ENCODE measurements around the gene LSMEM2.
A peak's percentile ranks its signal among the peaks of the same experiment; 100 is the strongest.
"Not testable (repeated sequence)": the region's sequence is repeated elsewhere in the genome, so short reads cannot be mapped to it uniquely, and the experiment has no call there.

Gene LSMEM2

DNA sequence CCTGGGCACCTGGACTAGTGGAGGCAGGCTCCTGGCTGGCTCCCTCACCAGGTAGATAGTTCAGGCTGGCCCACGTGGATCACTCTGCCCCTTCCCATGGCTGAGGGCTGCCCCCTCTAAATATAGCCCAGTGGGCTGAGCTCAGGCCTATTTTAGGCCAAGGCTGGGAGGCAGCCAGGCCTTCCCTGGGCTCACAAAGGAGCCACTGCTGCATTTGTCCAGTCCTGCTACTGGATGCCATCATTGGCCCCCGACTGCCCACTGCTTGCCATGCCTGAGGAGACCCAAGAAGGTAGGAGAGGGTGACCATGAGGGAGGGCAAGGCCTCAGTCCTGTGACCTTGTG is at the start of gene LSMEM2:
TSS of gene LSMEM2 (plus strand) at position 208 of the 345 bp plus-strand sequence. CDS start at position 235, 27 bp downstream.
- no peak for DNase-seq (ENCODE audit: low read depth)

DNA sequence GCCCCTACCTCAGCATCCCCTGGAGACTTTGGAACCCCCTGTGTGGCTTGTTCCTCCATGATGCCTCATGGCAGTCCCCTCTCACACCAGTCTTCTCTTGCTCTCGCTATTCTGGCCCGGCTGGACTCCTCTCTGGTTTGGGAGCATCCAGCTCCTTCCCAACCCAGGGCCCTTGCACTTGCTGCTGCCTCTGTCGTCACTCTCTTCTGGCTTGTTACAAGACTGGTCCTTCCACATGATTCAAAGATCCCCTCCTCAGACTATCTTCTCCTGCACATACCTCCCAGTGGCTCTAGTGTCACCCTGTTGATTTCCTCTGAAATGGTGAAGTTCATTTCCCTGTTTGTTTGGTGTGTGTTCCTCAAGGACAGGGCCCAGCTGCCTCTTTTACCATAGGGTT is 49.4 kb upstream of the LSMEM2 start:
- DNase-seq (ENCODE audit: low read depth), result no peak

DNA sequence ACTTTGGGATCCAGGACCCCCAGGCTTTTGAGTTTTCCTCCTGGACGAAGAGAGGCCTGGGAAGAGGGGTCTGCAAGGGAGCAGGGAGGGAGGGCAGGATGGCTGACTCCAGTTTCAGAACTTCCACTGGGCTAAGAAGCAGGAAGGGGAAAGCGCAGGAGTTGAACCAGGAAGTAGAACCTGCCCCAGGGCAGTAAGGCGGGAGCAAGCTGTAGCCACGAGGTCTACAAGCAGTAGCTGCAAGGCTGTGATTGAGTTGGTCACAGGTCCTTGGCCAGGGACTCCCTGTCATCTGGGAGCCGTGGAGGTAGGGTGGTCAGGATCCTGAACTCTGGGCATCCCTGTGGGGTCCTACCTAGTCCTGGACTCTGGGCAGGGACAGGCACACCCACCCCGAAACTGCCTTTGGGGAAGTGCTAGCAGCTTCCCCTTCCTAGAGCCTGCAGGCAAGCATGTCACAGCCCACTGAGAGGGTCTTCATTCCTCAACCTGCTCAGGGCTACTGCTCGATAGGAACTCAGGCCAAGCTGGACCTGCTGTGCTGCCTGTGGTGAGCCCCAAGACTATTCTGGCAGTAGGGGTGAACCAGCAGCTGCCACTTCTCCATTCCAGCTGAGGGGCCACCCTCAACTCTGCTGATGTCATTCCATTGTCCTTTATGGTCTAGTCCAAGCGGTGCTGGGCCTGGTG is 48.6 kb upstream of the LSMEM2 start:
- DNase-seq (ENCODE audit: low read depth), result no peak

DNA sequence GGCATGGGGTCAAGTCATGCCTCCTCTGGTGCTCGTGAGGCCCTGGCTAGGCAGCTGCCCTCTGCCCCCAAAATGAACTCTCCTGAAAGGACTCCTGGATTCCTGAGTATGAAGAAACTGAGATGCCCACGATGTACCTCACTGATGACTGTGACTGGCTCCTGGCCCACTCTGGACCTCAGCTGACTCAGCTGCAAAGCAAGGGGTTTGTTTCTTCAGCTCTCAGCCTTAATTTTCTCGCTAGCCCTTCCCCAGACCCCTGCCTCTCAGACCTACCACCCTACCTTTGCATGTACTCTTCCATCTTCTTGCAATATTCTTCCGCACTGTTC is 48.1 kb upstream of the LSMEM2 start:
- no peak for DNase-seq (ENCODE audit: low read depth)

DNA sequence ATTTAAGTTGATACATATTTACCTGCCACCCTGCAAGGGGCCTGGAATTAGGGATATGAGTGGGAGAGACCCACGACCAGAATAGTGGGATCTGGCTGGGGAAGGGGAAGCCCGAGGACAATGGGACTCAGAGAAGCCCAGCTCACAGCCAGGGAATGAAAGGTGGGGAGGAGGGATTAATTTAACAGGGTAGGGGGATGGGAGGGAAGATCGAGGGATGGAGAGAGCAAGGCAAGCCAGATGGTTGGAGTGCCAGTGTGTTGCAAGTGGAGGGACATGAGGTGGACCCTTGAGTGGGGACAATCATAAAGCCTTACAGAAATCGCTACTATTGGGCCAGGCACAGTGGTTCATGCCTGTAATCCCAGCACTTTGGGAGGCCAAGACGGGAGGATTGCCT is 47.3 kb upstream of the LSMEM2 start:
- no peak for DNase-seq (ENCODE audit: low read depth)

DNA sequence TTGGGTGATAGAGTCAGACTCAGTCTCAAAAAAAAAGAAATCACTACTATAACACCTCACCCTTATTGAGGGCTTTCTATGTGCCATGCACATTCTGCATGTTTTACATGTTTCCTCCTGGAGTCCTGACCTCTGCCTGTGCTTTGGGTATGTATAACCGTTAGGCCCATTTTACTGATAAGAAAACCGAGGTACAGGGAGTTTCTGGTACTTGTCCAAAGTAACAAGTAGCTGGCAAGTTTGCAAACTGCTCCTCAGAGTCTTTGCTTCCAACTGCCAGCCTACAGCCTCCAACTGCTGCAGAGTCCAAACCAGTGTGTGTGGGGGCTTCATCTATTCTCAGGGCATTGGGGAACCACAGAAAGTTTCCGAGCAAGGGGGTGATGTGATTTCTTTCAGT is 46.6 kb upstream of the LSMEM2 start:
- no peak for DNase-seq (ENCODE audit: low read depth)

DNA sequence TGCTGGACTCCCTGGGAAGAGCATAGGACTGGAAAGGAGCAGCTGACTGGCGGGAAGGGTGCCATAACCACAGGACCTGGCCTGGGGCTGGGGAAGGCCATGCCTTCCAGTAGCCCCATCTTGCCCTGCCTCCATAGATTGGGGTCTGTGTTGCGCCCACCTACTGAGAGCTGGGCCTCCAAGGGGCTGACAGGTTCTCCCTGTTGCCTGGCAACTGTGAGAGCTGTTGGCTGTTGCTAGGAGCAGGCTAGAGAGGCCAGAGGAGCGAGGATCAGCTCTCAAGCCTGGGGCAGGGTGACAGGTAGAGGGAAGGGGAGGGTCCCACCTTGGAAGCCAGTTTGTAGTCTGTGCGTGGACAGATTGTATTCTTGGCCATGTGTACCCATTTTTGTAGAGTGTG is 45.7 kb upstream of the LSMEM2 start:
- no peak for DNase-seq (ENCODE audit: low read depth)

DNA sequence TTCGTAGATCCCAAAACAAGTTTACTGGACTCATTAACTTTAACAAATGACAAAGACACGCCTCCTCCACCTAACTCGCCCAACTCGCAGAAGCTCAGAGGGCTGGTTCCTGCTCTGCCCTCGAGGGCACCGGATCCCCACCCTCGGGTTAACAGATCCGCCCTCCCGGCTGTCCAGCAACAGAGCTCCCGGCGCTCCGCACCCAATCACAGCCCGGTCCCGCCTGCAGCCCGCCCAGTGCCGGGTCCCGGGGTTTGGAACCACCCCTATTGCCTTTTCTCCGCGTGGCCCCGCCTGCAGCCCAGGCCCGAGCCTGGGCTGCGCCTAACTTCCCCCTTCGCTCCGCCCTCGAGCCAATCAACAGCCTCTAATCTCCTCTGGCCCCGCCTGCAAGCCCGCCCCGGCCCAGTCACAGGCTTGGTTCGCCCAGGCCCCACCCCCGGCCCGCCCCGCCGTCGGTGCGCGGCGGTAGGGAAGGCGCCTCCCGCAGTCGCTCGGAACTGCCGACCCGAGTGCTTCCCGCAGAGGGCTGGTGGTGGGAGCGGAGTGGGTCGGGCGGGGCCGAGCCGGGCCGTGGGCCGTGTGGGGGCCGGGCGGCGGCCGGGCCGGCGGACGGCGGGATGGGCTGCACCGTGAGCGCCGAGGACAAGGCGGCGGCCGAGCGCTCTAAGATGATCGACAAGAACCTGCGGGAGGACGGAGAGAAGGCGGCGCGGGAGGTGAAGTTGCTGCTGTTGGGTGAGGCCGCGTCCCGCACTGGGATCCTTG is 43.0 kb upstream of the LSMEM2 start, which contains the start of gene GNAI2:
TSS of gene GNAI2 (plus strand) at position 489 of the 768 bp plus-strand sequence. CDS start at position 621, 132 bp downstream.
- peak; percentile 96 for DNase-seq (ENCODE audit: low read depth)

DNA sequence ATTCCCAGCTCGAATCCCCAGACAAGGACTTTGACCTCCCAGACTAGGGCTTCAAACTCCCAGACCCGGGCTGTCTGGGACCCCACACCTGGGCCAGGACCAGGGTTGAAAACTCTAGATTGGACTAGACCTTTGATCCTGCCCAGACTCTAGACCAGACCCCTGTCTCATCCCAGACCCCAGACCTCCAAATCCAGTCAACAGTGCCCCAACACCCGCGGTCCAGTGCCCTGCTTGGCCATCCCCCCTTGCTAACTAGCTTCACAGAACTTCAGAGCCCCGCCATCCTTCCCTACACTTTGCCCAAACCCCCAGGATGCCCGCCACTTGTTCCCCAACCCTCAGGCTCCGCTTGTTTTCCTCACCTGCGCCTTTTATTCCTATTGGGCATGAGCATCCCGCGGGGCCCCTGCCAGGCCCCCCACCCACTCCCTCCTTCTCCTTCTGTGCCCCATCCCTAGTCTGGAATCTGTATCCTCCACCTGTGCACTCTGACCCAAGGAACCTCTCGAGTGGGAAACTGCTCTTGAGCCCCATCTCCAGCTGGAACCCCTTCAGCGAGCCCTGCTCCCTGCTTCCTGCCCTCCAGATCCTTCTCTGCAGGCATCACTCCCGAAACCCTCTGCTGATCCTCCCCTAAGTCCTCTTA is 42.3 kb upstream of the LSMEM2 start:
- no peak for DNase-seq (ENCODE audit: low read depth)

DNA sequence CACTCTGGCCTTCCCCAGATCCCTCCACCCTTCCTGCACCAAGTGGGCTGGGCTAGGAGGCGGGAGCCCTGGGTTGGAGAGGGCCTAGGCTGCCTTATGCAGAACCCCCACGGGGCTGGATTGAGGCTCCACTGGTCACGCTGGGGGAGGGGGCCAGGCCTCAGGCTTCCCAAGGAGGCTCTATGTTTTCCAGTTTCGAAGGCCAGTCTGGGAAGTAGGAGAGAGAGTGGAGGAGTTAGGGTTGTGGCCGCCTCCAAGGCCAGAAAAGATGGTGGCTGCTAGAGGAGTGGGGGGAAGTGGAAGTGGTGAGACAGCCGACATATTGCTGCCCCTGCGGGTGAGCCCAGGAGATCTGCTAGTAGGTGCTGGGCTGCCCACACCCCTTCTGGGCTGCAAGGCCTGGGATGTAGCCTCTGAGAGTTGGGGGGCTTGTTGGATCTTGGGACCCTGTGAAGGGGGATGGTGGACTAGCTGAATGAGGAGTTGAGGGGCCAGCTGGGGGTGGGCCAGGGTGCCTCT is 41.7 kb upstream of the LSMEM2 start:
- peak; percentile 35 for DNase-seq (ENCODE audit: low read depth)

DNA sequence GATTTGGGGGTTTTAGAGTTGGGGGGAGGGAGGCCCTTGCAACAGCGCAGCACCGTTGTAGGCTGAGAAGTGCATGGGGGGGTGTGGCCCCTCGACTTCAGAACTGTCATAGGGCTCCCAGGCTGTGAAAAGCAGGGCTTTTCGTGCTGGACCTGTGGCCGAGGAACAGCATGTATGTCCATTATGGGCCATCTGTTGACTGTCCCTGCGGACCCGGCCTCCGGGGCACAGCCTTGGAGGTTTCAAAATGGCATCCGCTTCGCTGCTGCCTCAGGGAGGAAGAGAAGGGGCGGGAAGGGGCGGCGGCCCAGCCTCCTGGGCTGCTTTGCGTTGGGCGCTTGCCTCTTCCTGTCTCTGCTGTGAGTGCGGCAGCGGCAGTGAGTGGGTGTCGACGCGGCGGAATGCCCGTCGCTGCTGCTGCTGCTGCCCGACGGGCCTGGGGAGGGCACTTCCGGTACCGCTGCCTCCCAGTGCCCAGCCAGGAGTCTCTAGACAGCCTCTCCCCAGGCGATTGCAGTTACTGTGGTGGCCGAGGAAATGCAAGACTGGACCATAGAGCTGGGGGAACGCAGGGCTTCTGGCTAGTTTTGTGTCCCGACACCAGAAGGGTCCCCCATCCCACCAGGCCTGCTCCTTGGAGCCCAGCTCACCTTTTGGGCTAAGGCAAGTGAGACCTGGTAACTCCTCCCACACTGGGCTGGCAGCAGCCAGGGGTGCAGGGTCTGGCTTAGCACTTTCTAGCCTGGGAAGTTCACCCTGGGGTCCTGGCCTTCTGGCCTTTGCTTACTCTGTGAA is 40.9 kb upstream of the LSMEM2 start:
- DNase-seq (ENCODE audit: low read depth), result peak; percentile 51

DNA sequence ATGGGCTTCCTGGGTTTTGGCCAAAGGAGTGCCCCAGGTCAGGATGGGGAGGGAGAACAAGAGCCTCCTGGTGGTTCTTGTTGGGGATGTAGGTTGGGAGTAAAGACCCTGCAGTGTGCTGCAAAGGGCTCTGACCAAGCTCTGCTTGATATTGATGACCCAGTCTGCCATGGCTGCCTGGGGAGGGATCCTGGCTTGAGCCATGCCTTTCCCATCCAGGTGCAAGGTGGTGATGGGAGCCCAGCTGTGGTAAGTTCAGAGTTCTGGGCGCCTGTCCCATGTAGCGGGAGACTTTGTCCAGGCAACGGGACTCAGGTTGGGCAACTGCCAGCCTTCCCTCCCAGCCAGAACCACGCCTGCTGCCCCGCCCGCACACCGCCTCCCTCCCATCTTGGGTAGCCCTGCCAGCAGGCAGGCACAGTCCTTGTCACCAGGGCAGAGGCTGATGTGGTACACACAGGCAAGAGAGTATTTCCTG is 40.3 kb upstream of the LSMEM2 start:
- no peak for DNase-seq (ENCODE audit: low read depth)

DNA sequence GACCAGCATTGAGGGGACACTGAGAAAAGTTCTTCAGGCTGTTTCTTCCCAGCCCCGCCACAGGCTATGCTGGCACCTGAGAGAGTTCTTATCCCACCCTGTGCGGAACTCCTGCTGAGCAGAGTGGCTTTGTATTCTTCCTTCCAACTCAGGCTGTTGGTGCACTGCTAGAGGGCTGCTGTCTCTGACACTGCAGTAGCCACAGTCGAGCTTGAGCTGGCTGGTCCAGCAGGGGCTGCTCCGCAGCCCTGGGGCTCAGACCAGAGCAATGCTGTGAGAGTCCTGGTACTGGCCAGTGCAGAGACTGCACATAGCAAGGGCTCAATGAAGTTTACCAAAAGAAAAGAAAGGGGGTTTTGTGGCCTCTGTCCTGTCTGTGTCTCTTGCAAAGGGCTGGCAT is 39.2 kb upstream of the LSMEM2 start:
- no peak for DNase-seq (ENCODE audit: low read depth)

DNA sequence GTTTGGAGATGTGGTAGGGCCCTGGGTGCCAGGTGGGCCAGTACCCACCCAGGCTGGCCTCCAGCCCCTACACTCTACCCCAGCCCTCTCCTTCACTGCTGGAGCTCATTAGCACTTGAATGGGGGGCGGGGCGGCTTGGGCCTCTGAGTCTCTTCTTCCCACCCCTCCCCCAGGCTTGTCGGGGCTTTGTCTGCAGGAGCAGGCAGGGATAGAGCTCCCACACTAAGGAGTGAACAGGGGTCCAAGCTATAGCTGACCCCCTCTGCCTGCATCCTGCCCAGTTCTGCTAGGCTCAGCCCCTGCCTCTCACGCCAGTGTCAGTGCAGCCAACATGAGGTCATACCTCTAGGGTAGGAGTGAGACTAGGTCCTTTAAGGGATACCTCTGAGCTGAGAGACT is 37.7 kb upstream of the LSMEM2 start:
- DNase-seq (ENCODE audit: low read depth), result no peak

DNA sequence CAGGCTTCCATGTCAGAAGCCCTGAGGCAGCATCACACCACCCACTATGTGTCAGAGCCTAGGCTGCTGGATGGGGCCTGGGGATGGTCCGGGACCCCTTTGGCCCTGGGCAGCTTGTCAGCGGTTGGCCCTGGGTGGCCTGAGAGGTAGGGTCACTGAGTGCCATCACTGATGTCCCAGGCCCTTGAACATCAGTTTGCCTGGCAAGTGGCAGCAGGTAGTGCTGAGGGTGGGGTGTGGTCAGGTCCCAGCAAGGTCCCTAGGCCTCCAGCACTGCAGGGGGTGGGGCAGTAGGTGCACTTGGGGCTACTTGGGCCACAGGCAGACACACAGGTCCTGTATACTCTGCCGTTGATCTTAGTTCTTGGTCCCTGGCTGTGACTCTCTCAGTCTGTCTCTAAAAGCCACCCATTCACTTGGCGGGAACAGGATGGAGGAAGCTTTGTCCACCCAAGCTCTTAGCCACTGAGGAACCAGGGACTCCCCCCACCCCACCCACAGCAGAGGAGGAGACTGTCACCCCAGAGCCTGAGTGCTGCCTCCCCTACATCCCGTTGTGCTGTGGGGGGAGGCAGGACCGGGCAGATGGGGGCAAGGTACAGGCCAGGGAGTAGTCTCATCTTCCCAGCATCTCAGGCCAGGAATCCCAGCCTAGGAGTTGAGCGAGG is 37.0 kb upstream of the LSMEM2 start:
- DNase-seq (ENCODE audit: low read depth), result no peak

DNA sequence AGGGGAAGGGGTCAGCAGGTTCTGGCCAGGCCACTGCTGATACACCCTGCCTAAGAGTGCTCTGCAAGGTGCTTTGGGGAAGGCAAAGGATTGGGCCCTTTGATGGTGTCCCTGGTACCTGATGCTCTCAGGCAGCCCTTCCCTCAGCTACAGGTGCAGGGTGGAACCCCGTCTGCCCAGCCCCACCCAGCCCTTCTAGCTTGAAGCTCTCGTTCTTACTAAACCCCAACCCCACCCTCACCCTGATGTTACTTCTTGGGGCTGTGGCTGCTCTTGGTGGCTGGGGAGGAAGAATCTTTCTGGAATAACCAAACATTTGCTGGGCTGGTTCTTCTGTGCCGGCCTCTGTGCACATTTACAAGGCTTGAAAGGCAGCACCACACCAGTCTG is 36.5 kb upstream of the LSMEM2 start:
- DNase-seq (ENCODE audit: low read depth), result no peak

DNA sequence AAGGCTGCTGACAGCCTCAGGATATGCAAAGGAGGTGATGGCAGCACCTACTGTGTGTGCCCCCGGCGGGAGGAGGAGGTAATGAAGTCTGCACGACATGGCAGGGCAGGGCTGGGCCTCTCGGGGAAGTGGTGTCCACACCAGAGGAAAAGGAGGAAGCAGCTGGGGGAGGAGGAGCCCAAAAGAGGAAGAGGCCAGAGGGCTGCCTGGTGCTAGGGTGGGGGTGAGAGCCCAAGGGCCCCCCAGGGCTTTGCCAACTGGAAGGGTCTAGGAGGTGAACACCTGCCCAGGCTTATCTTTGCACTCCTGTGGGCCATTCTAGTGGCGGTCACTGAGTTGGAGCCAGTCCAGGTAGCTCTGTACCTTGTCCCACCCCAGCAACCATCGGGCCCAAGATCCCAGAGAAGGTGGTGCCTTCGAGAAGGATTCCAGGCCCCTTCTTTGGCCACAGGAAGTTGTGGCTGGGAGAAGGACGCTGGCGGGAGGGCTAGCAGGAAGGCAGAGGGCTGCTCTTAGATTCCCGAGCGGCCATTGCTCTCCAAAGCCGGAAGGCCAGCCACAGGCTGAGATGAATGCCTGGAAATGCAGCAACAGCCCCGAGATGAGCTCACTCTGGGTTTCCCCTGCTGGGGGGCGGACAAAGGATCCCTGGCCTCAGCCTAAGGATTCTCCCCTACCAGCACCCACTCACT is 35.9 kb upstream of the LSMEM2 start:
- no peak for DNase-seq (ENCODE audit: low read depth)

DNA sequence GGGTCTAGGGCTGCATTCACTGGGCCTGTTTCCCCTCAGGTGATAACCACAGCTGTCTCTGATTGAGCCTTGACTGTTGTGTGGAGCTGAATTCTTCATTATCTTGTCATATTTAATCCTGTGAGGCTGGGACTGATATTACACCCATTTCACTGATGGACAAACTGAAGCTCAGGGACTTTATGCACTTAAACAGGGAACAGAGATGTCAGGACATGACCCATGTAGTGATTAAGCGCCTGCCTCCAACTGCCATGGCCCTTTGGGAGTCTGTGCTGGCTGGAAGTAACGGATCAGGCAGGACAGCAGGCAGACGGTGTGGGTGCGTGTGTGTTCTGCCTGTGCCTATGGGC is 35.4 kb upstream of the LSMEM2 start:
- DNase-seq (ENCODE audit: low read depth), result no peak

DNA sequence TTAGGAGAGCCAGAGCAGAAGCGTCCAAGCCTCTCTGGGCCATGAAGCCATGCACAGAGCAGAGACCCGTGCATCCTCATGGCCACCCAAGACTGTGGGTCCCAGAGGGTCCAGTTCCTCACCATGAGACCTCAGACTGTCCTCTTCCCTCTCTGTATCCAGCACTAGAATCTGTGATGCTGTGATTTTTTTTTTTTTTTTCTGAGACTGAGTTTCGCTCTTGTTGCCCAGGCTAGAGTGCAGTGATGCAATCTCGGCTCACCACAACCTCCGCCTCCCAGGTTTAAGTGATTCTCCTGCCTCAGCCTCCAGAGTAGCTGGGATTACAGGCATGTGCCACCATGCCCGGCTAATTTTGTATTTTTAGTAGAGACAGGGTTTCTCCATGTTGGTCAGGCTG is 34.1 kb upstream of the LSMEM2 start:
- DNase-seq (ENCODE audit: low read depth), result not testable (repeated sequence)

DNA sequence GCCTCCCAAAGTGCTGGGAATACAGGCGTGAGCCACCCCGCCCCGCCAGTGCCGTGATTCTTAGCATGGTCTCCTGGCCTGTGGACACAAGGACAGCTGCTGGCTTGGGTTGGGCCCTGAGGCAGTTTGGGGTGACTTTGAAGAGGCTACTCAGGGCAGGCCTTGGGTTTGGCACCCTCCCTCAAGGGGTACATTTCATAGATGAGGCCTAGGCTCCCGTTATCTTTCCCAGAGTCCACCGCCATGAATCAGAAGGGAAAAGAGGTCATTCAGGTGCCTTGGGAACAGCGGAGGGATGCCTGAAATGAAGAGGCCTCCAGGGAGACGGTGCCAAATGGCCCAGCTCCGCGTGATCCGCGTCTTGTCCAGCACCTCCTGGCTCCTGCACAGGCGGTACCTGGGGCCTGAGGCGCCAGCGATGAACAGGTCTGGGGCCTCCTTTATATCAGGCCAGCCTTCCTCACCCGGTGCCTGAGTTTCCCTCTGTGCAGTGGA is 33.6 kb upstream of the LSMEM2 start:
- DNase-seq (ENCODE audit: low read depth), result no peak
